Measurements from ENCODE around the gene TAS2R46.
"Not testable (repeated sequence)": the region's sequence is repeated elsewhere in the genome, so short reads cannot be mapped to it uniquely, and the experiment has no call there.

The TAS2R46 gene

GRCh38 chr12:11078246-11078645 is 16.2 kb upstream of the TAS2R46 start:
- no peaks in the 10 kb centered on the region for H3K9me3 ChIP-seq (ENCODE audit: control insufficient read depth, low read length)
- no CpG with 5 or more reads among the region's 1 CpG for WGBS, 2 experiments (ENCODE audit: insufficient coverage in 2 of 2)
- H3K4me3 ChIP-seq (ENCODE audit: extremely low read depth, insufficient read depth, low read length, poor library complexity, severe bottlenecking), result no peak overlapping the region
- no peak overlapping the region for H3K27ac ChIP-seq (ENCODE audit: low read depth, low read length, severe bottlenecking)
- H3K36me3 ChIP-seq (ENCODE audit: control insufficient read depth, insufficient read depth, low read length), result no peaks in the 10 kb centered on the region
- H3K4me1 ChIP-seq (ENCODE audit: control insufficient read depth, insufficient read depth, low read length, poor library complexity, severe bottlenecking), result no peaks in the 10 kb centered on the region

- H3K9me3 ChIP-seq (ENCODE audit: control insufficient read depth, low read length), result no peaks in the 10 kb centered on the region
- no peaks in the 10 kb centered on the region for H3K4me1 ChIP-seq (ENCODE audit: control insufficient read depth, insufficient read depth, low read length, poor library complexity, severe bottlenecking)
- no peak overlapping the region for H3K27ac ChIP-seq (ENCODE audit: low read depth, low read length, severe bottlenecking)
- H3K36me3 ChIP-seq (ENCODE audit: control insufficient read depth, insufficient read depth, low read length), result no peaks in the 10 kb centered on the region
- no peak overlapping the region for H3K4me3 ChIP-seq (ENCODE audit: extremely low read depth, insufficient read depth, low read length, poor library complexity, severe bottlenecking)
- no CpG with 5 or more reads among the region's 3 CpGs for WGBS, 2 experiments (ENCODE audit: insufficient coverage in 2 of 2)
Observed at GRCh38 chr12:11075642-11076041, 13.5 kb upstream of the TAS2R46 start.

- Histone ChIP-seq H3K9me3 (ENCODE audit: control insufficient read depth, low read length) (no peaks in the 10 kb centered on the region), H3K27ac (ENCODE audit: low read depth, low read length, severe bottlenecking) (no peak overlapping the region), H3K4me1 (ENCODE audit: control insufficient read depth, insufficient read depth, low read length, poor library complexity, severe bottlenecking) (no peaks in the 10 kb centered on the region), H3K36me3 (ENCODE audit: control insufficient read depth, insufficient read depth, low read length) (no peaks in the 10 kb centered on the region), H3K4me3 (ENCODE audit: extremely low read depth, insufficient read depth, low read length, poor library complexity, severe bottlenecking) (no peak overlapping the region)
- WGBS, 2 experiments (ENCODE audit: insufficient coverage in 2 of 2), result 42 to 100% methylated on average over 1 to 2 of the region's 4 CpGs
Observed at GRCh38 chr12:11071414-11071813, 9.3 kb upstream of the TAS2R46 start.

GRCh38 chr12:11070999-11071398 is 8.9 kb upstream of the TAS2R46 start:
- no peaks in the 10 kb centered on the region for H3K4me1 ChIP-seq (ENCODE audit: control insufficient read depth, insufficient read depth, low read length, poor library complexity, severe bottlenecking)
- H3K27ac ChIP-seq (ENCODE audit: low read depth, low read length, severe bottlenecking), result no peak overlapping the region
- no peak overlapping the region for H3K4me3 ChIP-seq (ENCODE audit: extremely low read depth, insufficient read depth, low read length, poor library complexity, severe bottlenecking)
- H3K36me3 ChIP-seq (ENCODE audit: control insufficient read depth, insufficient read depth, low read length), result no peaks in the 10 kb centered on the region
- H3K9me3 ChIP-seq (ENCODE audit: control insufficient read depth, low read length), result no peaks in the 10 kb centered on the region
- no CpG with 5 or more reads among the region's 1 CpG for WGBS, 2 experiments (ENCODE audit: insufficient coverage in 2 of 2)

DNA sequence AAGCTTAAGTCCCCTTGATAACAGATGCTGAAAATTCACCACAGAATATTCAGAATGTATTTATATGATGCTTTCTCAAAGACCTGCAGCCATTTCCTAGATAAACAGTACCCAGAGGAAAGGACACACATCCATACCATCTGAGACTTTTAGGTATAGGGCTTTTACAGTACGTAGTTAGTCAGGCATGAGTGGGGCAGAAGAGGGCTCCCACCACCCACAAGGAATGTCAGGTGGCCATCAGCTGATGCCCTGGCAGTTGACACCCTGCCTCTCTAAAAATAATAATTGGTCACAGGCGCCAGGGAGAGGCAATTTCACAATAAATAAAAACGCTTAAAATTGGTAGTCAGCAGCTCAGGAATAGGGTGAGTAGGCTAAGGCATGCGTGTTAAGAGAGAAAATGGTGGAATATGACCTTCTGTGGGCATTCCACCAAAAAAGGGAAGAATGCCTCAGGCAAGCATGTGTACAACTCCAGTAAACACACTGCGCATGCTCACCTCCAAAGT is 7.8 kb upstream of the TAS2R46 start:
- Histone ChIP-seq H3K9me3 (ENCODE audit: control insufficient read depth, low read length) (no peaks in the 10 kb centered on the region), H3K36me3 (ENCODE audit: control insufficient read depth, insufficient read depth, low read length) (no peaks in the 10 kb centered on the region), H3K4me3 (ENCODE audit: extremely low read depth, insufficient read depth, low read length, poor library complexity, severe bottlenecking) (no peak overlapping the region), H3K4me1 (ENCODE audit: control insufficient read depth, insufficient read depth, low read length, poor library complexity, severe bottlenecking) (no peaks in the 10 kb centered on the region), H3K27ac (ENCODE audit: low read depth, low read length, severe bottlenecking) (no peak overlapping the region)
- WGBS, 2 experiments (ENCODE audit: insufficient coverage in 2 of 2), result 50 to 93% methylated on average over 2 of the region's 5 CpGs

DNA sequence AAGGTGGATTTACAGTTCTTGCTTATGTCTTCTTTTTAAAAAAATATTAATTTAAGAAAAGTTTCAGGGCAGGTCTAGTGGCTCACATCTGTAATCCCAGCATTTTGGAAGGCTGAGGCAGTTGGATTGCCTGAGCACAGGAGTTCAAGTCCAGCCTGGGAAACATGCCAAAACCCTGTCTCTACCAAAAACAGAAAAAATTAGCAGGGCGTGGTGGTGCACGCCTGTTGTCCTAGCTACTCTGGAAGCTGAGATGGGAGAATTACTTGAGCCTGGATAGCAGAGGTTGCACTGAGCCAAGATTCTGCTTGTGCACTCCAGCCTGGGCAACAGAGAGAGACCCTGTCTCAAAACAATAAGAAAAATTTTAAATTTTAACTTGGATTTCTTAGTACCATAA is 5.4 kb upstream of the TAS2R46 start:
- Histone ChIP-seq H3K4me3 (ENCODE audit: extremely low read depth, insufficient read depth, low read length, poor library complexity, severe bottlenecking) (no peak overlapping the region), H3K9me3 (ENCODE audit: control insufficient read depth, low read length) (no peaks in the 10 kb centered on the region), H3K36me3 (ENCODE audit: control insufficient read depth, insufficient read depth, low read length) (no peaks in the 10 kb centered on the region), H3K4me1 (ENCODE audit: control insufficient read depth, insufficient read depth, low read length, poor library complexity, severe bottlenecking) (no peaks in the 10 kb centered on the region), H3K27ac (ENCODE audit: low read depth, low read length, severe bottlenecking) (no peak overlapping the region)
- 50% methylated on average over 2 of the region's 2 CpGs; no CpG with 5 or more reads in 1 of the 2 experiments for WGBS, 2 experiments (ENCODE audit: insufficient coverage in 2 of 2)

- no peak overlapping the region for H3K27ac ChIP-seq (ENCODE audit: low read depth, low read length, severe bottlenecking)
- no peak overlapping the region for H3K4me3 ChIP-seq (ENCODE audit: extremely low read depth, insufficient read depth, low read length, poor library complexity, severe bottlenecking)
- H3K36me3 ChIP-seq (ENCODE audit: control insufficient read depth, insufficient read depth, low read length), result no peaks in the 10 kb centered on the region
- H3K4me1 ChIP-seq (ENCODE audit: control insufficient read depth, insufficient read depth, low read length, poor library complexity, severe bottlenecking), result no peaks in the 10 kb centered on the region
- no peaks in the 10 kb centered on the region for H3K9me3 ChIP-seq (ENCODE audit: control insufficient read depth, low read length)
Observed at GRCh38 chr12:11059784-11060183, 2.3 kb downstream of the TAS2R46 start.

DNA sequence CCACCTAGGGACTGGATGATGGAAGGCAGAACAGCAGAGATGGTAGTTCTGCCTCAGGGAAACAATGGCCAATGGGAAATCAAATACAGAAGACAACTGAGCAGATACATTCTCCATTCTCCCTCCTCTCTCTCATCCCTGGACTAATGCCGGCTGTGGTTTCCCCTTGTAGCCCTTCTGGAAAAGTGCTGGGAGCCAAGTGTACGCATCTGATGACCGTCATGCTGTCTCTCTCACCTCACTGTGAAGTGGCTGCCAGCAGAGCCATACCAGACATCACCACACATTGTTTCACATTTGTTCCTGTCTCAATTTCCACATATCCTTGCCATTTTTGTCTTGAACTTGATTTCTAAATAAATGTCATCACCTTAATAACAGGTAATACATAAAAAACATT is 3.1 kb downstream of the TAS2R46 start:
- Histone ChIP-seq H3K9me3 (ENCODE audit: control insufficient read depth, low read length) (no peaks in the 10 kb centered on the region), H3K36me3 (ENCODE audit: control insufficient read depth, insufficient read depth, low read length) (no peaks in the 10 kb centered on the region), H3K4me1 (ENCODE audit: control insufficient read depth, insufficient read depth, low read length, poor library complexity, severe bottlenecking) (no peaks in the 10 kb centered on the region), H3K27ac (ENCODE audit: low read depth, low read length, severe bottlenecking) (no peak overlapping the region), H3K4me3 (ENCODE audit: extremely low read depth, insufficient read depth, low read length, poor library complexity, severe bottlenecking) (no peak overlapping the region)
- 91% methylated on average over 3 of the region's 3 CpGs; no CpG with 5 or more reads in 1 of the 2 experiments for WGBS, 2 experiments (ENCODE audit: insufficient coverage in 2 of 2)

- no CpG with 5 or more reads among the region's 2 CpGs for WGBS, 2 experiments (ENCODE audit: insufficient coverage in 2 of 2)
- Histone ChIP-seq H3K27ac (ENCODE audit: low read depth, low read length, severe bottlenecking) (no peak overlapping the region), H3K4me1 (ENCODE audit: control insufficient read depth, insufficient read depth, low read length, poor library complexity, severe bottlenecking) (no peaks in the 10 kb centered on the region), H3K36me3 (ENCODE audit: control insufficient read depth, insufficient read depth, low read length) (peaks cover 6% of the 10 kb centered on the region), H3K9me3 (ENCODE audit: control insufficient read depth, low read length) (no peaks in the 10 kb centered on the region), H3K4me3 (ENCODE audit: extremely low read depth, insufficient read depth, low read length, poor library complexity, severe bottlenecking) (no peak overlapping the region)
Observed at GRCh38 chr12:11055306-11055705, 6.8 kb downstream of the TAS2R46 start.

DNA sequence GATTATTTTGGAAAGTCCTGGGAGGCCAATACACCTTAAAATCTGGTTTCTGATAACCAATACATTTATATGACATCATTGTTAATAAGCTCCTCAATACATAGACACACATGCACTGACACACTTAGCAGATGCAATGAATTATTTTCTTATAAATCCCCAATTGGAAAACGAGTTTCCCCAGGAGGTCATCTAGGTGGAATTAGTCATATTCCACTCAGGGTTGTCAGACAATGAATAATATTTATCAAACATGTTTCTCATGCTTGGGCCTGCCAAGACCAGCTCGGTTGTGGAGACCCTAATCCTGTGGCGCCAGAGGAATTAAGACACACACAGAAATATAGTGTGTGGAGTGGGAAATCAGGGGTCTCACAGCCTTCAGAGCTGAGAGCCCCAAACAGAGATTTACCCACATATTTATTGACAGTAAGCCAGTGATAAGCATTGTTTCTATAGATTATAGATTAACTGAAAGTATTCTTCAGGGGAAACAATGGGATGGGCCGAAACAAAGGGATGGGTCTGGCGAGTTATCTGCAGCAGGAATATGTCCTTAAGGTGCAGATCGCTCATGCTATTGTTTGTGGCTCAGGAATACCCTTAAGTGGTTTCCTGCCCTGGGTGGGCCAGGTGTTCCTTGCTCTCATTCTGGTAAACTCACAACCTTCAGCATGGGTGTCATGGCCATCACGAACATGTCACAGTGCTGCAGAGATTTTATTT is 12.1 kb downstream of the TAS2R46 start:
- H3K4me3 ChIP-seq (ENCODE audit: extremely low read depth, insufficient read depth, low read length, poor library complexity, severe bottlenecking); H3K9me3 ChIP-seq (ENCODE audit: control insufficient read depth, low read length); H3K27ac ChIP-seq (ENCODE audit: low read depth, low read length, severe bottlenecking); H3K4me1 ChIP-seq (ENCODE audit: control insufficient read depth, insufficient read depth, low read length, poor library complexity, severe bottlenecking): not testable (repeated sequence)
- WGBS, 2 experiments (ENCODE audit: insufficient coverage in 2 of 2), result 87 to 100% methylated on average over 3 to 4 of the region's 7 CpGs
- peaks cover 14% of the 10 kb centered on the region for H3K36me3 ChIP-seq (ENCODE audit: control insufficient read depth, insufficient read depth, low read length)

- H3K9me3 ChIP-seq (ENCODE audit: control insufficient read depth, low read length); H3K4me1 ChIP-seq (ENCODE audit: control insufficient read depth, insufficient read depth, low read length, poor library complexity, severe bottlenecking); H3K36me3 ChIP-seq (ENCODE audit: control insufficient read depth, insufficient read depth, low read length); H3K27ac ChIP-seq (ENCODE audit: low read depth, low read length, severe bottlenecking); H3K4me3 ChIP-seq (ENCODE audit: extremely low read depth, insufficient read depth, low read length, poor library complexity, severe bottlenecking): not testable (repeated sequence)
- WGBS, 2 experiments (ENCODE audit: insufficient coverage in 2 of 2), result 100% methylated on average over 1 of the region's 2 CpGs
Observed at GRCh38 chr12:11041366-11041765, 20.7 kb downstream of the TAS2R46 start.
